ENCODE measurements around the gene NRGN.

DNA sequence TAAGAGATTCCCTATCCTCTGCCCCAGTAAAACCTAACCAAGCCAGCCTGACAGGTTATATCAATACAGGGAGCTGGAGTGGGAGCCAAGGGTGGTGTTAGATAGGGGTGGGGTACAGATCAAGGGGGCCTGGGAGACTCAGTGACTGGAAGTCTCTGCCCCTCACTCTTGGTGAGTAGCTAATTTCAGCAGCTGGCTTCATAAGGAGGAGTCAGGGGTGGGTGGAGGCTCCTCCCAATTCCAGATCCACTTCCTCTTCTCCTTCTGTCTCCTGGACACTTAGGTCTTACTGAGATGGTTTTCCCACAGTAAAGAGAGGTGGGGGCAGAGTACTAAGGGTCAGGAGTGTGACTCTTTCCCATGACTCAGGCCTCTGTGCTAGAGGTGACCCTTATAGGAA lies 13.5 kb downstream of the NRGN start:
- no peak for TF ChIP-seq POLR2AphosphoS5 (IDR thresholded peaks at IDR 0.05; ENCODE audit: low read depth, low read length)
- TF ChIP-seq TAF1 (IDR thresholded peaks at IDR 0.05; ENCODE audit: borderline replicate concordance, insufficient read depth, low read length): no peak
- TF ChIP-seq, protein P1, sequence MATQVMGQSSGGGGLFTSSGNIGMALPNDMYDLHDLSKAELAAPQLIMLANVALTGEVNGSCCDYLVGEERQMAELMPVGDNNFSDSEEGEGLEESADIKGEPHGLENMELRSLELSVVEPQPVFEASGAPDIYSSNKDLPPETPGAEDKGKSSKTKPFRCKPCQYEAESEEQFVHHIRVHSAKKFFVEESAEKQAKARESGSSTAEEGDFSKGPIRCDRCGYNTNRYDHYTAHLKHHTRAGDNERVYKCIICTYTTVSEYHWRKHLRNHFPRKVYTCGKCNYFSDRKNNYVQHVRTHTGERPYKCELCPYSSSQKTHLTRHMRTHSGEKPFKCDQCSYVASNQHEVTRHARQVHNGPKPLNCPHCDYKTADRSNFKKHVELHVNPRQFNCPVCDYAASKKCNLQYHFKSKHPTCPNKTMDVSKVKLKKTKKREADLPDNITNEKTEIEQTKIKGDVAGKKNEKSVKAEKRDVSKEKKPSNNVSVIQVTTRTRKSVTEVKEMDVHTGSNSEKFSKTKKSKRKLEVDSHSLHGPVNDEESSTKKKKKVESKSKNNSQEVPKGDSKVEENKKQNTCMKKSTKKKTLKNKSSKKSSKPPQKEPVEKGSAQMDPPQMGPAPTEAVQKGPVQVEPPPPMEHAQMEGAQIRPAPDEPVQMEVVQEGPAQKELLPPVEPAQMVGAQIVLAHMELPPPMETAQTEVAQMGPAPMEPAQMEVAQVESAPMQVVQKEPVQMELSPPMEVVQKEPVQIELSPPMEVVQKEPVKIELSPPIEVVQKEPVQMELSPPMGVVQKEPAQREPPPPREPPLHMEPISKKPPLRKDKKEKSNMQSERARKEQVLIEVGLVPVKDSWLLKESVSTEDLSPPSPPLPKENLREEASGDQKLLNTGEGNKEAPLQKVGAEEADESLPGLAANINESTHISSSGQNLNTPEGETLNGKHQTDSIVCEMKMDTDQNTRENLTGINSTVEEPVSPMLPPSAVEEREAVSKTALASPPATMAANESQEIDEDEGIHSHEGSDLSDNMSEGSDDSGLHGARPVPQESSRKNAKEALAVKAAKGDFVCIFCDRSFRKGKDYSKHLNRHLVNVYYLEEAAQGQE (IDR thresholded peaks at IDR 0.05; ENCODE audit: insufficient read depth in 1 of 2, low read depth in 2 of 2, low read length in 2 of 2): no peak
- TF ChIP-seq SIN3A (IDR thresholded peaks at IDR 0.05; ENCODE audit: borderline replicate concordance, insufficient read depth, low read length): no peak
